GDM1 (cell line): ENCODE data around the gene KRT4.

Source experiments
- DNase-seq: peaks from one replicate; lab custom pipeline; 2025; lab: John Stamatoyannopoulos, UW

Gene KRT4

DNA sequence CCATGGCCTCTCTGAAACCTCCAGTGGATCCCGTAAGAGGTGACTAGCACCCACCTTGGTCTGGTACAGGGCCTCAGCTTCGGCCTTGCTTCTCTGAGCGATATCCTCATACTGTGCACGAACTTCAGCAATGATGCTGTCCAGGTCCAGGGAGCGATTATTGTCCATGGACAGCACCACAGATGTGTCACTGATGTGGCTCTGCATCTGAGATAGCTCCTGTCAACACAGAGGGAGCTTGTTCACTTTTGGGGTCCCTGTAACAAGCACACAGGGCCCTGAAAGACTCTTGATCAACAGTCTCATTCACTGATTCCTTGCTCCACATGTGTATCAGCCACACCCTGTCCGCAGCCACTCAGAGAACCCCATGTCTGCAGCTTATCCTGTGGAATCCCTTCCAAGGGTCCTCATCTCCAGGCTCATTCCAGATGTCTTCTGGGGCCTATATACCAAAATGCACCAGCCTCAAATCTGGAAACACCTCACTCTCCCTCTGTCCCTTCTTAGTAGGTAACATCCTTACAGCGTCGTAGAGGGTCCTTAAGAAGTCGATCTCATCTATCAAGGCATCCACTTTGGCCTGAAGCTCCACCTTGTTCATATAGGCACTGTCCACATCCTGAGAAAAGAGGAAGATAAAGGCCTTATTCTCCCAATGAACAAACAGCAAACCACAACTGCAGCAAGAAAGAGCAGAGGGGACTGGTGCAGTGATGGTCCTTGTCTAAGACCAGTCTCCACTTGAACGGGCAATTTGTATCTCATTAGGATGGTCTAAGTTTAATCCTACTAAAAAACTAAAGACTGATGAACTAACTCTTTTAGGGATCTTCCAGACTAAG lies 21.5 kb downstream of the KRT4 start:
- no peak for DNase-seq

GRCh38 chr12:52791271-52792184 lies 22.4 kb downstream of the KRT4 start:
- DNase-seq: no peak

DNA sequence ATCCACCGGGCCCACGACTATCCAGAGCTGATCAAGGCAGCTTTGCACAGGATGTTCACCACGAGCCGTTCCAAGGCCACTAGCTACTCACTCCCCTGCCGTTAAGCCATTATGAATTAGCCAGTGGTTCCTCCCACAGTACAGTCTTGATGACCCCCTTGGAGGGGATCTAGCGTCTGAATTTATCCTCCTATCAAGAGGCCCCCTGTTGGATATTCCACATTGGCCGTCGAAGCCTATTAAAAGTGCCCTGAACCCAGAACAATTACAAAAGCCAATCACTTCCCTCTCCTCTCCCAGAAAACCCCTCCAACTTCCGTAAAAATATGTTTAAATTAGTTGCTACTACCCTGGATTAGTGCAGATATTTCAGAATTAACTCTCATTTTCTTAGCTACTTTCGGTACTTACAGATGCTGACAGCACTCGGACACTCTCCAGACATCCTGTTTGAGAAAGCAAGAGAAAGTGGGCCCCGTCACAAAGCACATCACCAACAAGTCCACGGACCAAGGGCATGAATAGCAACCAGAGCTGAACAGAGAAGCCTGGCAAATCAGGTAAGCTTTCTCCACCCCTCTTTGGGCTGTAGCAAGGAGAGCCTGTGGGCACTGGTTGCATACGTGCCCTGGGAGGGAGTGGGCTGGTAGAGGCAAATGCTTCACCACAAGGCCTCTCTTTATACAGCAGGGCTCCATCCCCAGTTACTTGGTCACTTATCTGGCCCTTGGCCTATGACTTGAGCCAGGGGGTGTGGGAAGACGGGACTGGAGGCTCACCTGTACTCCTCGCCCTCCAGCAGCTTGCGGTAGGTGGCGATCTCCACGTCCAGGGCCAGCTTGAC lies 23.3 kb downstream of the KRT4 start:
- no peak for DNase-seq

GRCh38 chr12:52789637-52790426 lies 24.1 kb downstream of the KRT4 start:
- no peak for DNase-seq

GRCh38 chr12:52788876-52789636 lies 24.9 kb downstream of the KRT4 start:
- DNase-seq: no peak

DNA sequence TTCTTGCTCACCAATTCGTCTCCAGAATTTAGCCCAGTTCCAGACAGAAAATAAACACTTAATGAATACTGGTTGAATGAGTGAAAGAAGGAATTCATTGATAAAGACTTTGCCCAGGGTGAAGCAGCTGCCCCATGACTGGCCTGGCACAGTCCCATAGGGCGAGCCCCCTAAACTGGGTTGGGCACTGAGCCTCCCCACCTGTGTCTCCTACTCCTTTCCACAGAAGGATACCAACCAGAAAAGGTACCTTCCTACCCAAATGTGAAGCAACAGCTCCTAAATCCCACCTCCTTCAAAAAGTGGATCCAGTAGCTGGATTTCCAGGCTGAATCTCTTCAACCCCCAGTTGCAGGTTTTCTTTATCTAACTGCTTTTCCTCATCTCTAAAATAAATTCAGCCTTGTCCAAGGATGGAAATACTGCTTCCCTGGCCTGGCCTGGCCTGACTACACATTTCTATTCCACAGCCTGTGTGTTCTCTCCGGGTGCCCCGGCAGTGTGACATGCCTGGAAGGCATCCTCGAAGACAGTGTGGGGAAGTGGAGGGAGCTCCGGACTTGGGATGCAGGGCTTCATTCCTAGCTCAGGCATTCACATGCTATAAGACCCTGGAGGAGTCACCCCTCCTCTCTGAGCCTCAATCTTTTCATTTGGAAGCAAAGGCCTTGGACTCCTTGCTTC lies 25.6 kb downstream of the KRT4 start:
- no peak for DNase-seq

DNA sequence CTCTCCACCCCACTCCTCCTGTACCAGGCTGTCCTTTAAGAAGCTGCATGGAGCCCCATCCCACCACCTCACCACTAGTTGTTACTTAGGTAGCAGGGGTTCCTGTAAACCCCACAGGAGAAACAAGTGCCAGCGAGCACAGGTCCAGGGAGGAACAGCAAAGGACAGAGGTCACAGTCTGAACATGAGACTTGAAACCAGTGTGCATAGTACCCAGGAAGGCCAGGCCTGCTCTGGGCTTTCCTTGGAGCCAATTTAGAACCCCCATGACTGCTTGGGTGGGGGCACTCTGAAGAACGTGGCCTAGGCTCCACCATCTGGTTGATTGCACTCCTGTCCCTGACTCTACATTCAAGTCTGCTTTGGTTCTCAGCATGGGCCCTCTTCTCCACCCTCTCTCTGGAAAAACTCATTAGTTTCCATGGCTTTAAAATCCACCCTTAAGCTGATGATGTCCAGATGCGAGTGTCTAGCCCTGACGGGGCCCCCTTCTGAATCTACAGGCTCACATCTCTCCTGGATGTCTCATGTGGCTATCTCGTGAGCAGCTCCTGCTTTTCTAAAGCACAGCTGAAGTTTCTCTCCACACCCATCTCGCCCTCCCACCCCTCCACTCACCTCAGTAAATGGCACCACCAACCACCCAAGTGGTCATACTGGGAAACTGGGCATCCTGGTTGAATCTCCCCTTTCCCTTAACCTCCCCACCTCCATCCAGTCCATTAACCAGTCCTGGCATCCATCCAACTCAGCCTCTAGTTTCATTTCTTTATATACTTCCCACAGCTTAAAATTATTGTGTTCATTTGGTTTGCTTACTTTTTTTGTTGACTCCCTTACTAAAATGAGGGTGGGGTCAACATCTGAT lies 26.4 kb downstream of the KRT4 start:
- DNase-seq: no peak

GRCh38 chr12:52784909-52785308 lies 29.0 kb downstream of the KRT4 start:
- DNase-seq: no peak

DNA sequence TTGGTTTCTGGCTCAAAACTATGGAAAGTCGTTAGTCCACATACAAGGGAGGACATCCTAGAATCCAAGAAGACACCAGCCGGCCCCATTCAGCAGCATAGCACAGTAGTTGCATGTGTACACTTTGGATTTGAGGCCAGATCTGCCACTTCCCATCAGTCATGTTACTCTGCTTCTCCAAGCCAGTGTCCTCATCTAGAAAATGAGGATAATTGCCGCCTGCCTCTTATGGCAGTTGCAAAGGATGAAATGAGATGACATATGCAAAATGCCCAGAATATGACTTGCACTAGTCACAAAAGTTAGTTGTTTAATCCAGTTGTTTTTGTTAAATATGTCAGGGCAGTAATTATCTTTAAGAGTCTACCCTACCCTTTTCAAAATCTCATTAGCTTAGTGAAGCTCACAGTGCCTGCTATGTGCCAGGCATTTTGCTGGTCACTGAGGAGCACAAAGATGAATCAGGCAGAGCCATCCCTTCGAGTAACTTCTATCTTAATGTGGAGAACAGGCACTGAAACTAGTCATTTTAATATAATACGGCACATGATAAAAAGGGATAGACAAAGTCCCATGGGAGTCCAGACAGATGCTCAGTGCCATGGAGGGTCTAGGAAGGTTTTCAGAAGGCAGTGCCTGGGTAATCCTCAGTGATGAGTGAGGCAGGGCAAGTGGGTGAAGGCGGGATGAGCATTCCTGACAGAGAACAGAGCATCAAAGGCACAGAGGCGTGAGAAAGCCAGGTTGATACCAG lies 30.2 kb downstream of the KRT4 start:
- no peak for DNase-seq

DNA sequence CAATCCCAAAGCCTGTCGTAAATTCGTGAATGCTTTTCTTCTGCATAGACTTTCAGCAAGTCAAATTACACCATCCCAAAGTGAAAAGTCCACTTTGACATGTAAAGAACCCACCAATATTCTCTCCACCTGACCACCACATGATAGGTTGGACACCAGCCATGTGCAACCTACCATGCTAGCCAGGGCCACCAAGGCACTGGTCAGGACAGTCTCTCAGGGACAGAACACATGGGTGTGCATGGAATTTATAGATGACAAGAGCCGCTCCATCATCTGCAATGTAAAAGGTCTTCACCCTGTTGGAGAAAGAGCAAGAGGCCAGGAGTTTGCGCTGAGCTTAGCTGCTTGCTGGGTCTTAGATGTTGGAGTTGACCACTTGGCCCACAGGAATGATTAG lies 31.4 kb downstream of the KRT4 start:
- no peak for DNase-seq

- no peak for DNase-seq
These were observed 32.4 kb downstream of the KRT4 start for GRCh38 chr12:52781399-52782082.

- DNase-seq: no peak
These were observed 34.0 kb downstream of the KRT4 start for GRCh38 chr12:52779914-52780313.

GRCh38 chr12:52778833-52779232 lies 35.1 kb downstream of the KRT4 start:
- no peak for DNase-seq

DNA sequence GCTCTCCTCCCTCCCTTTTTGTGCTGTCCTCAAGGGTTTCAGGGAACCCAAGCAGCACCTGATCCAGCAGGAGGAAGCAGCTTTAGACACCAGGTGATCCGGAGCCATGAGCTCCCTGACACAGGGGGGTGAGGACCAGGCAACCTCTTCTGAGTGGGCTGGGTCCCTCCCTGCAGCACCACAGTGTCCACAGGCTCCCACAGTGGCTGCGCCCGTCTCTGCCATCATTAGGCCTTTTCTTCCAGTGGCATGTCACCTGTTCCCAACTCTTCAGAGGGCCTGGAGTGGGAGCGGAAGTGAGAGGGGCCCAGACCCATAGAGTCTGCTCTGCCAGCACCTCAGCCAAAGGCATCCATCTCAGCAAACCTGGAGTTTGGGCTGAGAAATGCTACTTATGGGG lies 36.4 kb downstream of the KRT4 start:
- DNase-seq: no peak

GRCh38 chr12:52776913-52777395 lies 37.0 kb downstream of the KRT4 start, which contains the start of gene KRT76:
Gene KRT76, minus strand, starts transcription at chr12:52777345. Its CDS starts 54 bp downstream, at chr12:52777291.
- no peak for DNase-seq

GRCh38 chr12:52776435-52776834 lies 37.5 kb downstream of the KRT4 start:
- no peak for DNase-seq

DNA sequence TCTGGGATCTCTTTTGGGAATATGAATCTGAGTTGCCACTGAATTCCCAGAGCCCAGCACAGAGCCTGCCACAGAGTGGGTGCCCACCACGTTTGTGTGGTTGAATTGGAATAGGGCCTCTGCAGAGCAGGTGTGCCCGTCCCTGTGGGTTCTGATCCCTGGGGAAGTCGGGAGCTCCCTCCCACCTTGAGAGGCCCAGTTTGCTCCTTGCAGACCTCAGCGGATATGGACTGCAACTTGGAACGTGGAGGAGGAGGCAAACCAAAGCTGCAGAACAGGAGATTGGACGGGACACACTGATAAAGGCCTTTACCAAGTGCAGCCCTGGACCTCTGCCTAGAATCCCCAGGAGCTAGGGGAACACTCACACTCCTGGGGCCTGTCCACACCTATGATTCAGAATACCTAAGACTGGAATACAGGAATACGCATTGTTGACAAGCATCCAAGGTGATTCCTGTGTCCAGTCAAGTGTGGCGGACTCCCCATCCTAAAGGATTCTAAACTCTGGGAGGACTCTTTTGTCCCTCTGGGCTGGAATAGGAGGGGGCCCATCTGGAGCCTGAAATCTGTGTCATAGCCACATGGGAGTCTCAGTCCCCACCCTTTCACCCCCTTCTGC lies 39.2 kb downstream of the KRT4 start:
- no peak for DNase-seq
